Measurements from ENCODE around the gene ABHD16B. TPM values are rescaled to one million over a fixed set of nuclear protein-coding genes. Genes with fewer than 3 reads are reported as not detected.

ABHD16B gene
- total and polyA plus RNA-seq, 2 of the 13 experiments (the other 11 are each of a cell fraction or from before 2014, with no cell fraction given) = not detected

DNA sequence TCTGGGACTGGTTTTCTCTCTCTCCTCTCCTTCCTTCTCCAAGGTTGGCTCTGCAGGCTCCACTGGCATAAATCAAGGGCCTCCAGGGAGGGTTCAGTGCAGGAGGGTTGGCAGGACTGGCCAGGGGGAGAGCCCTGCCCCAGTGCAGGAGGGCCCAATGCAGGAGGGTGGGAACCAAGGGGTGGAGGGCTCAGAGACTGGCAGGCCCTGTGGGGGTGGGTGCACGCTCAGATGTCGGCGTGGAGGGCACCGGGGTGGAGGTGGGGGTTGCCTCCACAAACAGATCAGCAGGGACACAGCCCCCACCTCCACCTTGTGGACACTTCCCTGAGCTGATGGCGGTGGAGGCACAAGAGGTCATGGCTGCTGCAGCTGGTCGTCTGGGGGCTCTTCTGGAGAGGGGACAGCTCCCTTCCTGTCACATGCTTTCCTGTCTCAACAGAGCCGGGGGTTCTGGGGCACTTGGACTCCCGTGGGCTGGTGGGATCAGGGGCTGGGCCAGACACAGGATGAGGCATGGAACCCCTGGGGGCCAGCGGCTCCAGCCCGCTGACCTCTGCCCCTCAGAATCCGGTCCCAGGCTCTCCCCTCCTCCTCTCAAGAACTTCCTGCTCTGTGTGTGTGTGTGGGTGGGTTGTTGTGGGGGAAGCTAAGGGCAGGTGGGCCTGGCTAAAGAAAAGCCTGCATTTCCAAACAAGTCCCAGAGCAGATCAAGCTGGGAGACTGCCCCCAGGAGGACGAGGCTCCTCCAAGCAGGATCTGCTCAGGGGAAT, 2.7 kb upstream of the ABHD16B start (continued):
- TF ChIP-seq ZNF883 (CRISPR knock-in tag; IDR thresholded peaks at IDR 0.05; ENCODE audit: not compliant biosample characterization) (peak; percentile 73), ZNF703 (CRISPR knock-in tag; IDR thresholded peaks at IDR 0.05; ENCODE audit: borderline replicate concordance) (no peak), NFE2L1 (CRISPR knock-in tag; IDR thresholded peaks at IDR 0.05; ENCODE audit: borderline replicate concordance) (no peak), ZNF556 (CRISPR knock-in tag; IDR thresholded peaks at IDR 0.05; ENCODE audit: borderline replicate concordance) (peak; percentile 31; the same call in 1 of the 2 replicates), HNRNPUL1 (IDR thresholded peaks at IDR 0.05; ENCODE audit: low read depth, low read length) (no peak), ZNF772 (CRISPR knock-in tag; IDR thresholded peaks at IDR 0.05) (peak; percentile 75; the same call in 1 of the 2 replicates), POLR2AphosphoS5 (IDR thresholded peaks at IDR 0.05; ENCODE audit: low read depth, low read length) (peak; percentile 25), FLYWCH1 (CRISPR knock-in tag; IDR thresholded peaks at IDR 0.05) (no peak; the same call in 1 of the 2 replicates), SAFB2 (CRISPR knock-in tag; IDR thresholded peaks at IDR 0.05; ENCODE audit: borderline replicate concordance, low read depth) (peak; percentile 93; the same call in 1 of the 2 replicates), CBX5 (CRISPR knock-in tag; IDR thresholded peaks at IDR 0.05; ENCODE audit: borderline replicate concordance) (0 out of 2 replicates have a peak, but pooled peaks have one; percentile 31), ZNF678 (CRISPR knock-in tag; IDR thresholded peaks at IDR 0.05) (no peak), SMARCE1 (IDR thresholded peaks at IDR 0.05; ENCODE audit: borderline replicate concordance) (no peak), ZNF724P (CRISPR knock-in tag; IDR thresholded peaks at IDR 0.05; ENCODE audit: borderline replicate concordance) (peak; percentile 84), ZNF652 (CRISPR knock-in tag; IDR thresholded peaks at IDR 0.05; ENCODE audit: borderline replicate concordance, low read depth) (no peak), ZNF746 (CRISPR knock-in tag; IDR thresholded peaks at IDR 0.05) (peak; percentile 85; the same call in 1 of the 2 replicates), ZNF264 (CRISPR knock-in tag; IDR thresholded peaks at IDR 0.05) (peak; percentile 22; the same call in 1 of the 2 replicates), U2AF2 (IDR thresholded peaks at IDR 0.05; ENCODE audit: low read depth, low read length) (peak; percentile 21; the same call in 1 of the 2 replicates), RFX1 (IDR thresholded peaks at IDR 0.05) (no peak), NR2C2 (CRISPR knock-in tag; IDR thresholded peaks at IDR 0.05; ENCODE audit: borderline replicate concordance) (peak; percentile 87), ZNF816 (CRISPR knock-in tag; IDR thresholded peaks at IDR 0.05; ENCODE audit: borderline replicate concordance) (0 out of 2 replicates have a peak, but pooled peaks have one; percentile 44), SUZ12 (IDR thresholded peaks at IDR 0.05; ENCODE audit: low read depth, low read length) (no peak)
- TF ChIP-seq, protein P1, sequence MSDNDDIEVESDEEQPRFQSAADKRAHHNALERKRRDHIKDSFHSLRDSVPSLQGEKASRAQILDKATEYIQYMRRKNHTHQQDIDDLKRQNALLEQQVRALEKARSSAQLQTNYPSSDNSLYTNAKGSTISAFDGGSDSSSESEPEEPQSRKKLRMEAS (IDR thresholded peaks at IDR 0.05) = peak; percentile 67
- TF ChIP-seq, protein P2, sequence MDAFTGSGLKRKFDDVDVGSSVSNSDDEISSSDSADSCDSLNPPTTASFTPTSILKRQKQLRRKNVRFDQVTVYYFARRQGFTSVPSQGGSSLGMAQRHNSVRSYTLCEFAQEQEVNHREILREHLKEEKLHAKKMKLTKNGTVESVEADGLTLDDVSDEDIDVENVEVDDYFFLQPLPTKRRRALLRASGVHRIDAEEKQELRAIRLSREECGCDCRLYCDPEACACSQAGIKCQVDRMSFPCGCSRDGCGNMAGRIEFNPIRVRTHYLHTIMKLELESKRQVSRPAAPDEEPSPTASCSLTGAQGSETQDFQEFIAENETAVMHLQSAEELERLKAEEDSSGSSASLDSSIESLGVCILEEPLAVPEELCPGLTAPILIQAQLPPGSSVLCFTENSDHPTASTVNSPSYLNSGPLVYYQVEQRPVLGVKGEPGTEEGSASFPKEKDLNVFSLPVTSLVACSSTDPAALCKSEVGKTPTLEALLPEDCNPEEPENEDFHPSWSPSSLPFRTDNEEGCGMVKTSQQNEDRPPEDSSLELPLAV (CRISPR knock-in tag; conservative IDR thresholded peaks at IDR 0.05; ENCODE audit: low read depth) = no peak
- TF ChIP-seq, protein P3, sequence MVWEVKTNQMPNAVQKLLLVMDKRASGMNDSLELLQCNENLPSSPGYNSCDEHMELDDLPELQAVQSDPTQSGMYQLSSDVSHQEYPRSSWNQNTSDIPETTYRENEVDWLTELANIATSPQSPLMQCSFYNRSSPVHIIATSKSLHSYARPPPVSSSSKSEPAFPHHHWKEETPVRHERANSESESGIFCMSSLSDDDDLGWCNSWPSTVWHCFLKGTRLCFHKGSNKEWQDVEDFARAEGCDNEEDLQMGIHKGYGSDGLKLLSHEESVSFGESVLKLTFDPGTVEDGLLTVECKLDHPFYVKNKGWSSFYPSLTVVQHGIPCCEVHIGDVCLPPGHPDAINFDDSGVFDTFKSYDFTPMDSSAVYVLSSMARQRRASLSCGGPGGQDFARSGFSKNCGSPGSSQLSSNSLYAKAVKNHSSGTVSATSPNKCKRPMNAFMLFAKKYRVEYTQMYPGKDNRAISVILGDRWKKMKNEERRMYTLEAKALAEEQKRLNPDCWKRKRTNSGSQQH (CRISPR knock-in tag; IDR thresholded peaks at IDR 0.05; ENCODE audit: low read depth) = no peak
- TF ChIP-seq, protein P4, sequence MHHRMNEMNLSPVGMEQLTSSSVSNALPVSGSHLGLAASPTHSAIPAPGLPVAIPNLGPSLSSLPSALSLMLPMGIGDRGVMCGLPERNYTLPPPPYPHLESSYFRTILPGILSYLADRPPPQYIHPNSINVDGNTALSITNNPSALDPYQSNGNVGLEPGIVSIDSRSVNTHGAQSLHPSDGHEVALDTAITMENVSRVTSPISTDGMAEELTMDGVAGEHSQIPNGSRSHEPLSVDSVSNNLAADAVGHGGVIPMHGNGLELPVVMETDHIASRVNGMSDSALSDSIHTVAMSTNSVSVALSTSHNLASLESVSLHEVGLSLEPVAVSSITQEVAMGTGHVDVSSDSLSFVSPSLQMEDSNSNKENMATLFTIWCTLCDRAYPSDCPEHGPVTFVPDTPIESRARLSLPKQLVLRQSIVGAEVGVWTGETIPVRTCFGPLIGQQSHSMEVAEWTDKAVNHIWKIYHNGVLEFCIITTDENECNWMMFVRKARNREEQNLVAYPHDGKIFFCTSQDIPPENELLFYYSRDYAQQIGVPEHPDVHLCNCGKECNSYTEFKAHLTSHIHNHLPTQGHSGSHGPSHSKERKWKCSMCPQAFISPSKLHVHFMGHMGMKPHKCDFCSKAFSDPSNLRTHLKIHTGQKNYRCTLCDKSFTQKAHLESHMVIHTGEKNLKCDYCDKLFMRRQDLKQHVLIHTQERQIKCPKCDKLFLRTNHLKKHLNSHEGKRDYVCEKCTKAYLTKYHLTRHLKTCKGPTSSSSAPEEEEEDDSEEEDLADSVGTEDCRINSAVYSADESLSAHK (CRISPR knock-in tag; IDR thresholded peaks at IDR 0.05; ENCODE audit: borderline replicate concordance) = 0 out of 2 replicates have a peak, but pooled peaks have one; percentile 30

Measured in HepG2 (cell line).